GM12878 (cell line): Measurements from ENCODE around the gene PALLD. TPM values are rescaled to one million over a fixed set of nuclear protein-coding genes. Genes with fewer than 3 reads are reported as not detected.

Experiments
- ATAC-seq: fragments of 200-7000 bp; cut with Tn5 transposase; 3 replicates; pipeline ENCODE4 v1.9.1; 2020; ENCODE audit warnings: mild to moderate bottlenecking, moderate library complexity
- BruUV-seq: library from RNA; stranded (reverse); fragments of 400-500 nt; replicated peaks from 2 replicates; lab custom pipeline; 2021; lab: Mats Ljungman, UMichigan
- CTCF ChIA-PET: fragments of 300-600 bp; sonication (Branson Sonifier 250); formaldehyde crosslinking; extraction: SDS; loops from one replicate; lab custom pipeline; 2021; ENCODE audit warnings: inconsistent platforms; lab: Yijun Ruan, JAX
- POLR2A ChIA-PET: fragments of 350-600 bp; formaldehyde crosslinking; extraction: SDS; loops from one replicate; lab custom pipeline; 2021; ENCODE audit warnings: inconsistent platforms; lab: Charles Lee
- RAD21 ChIA-PET: fragments of 300-600 bp; sonication (Branson Sonifier 250); formaldehyde crosslinking; loops from one replicate; lab custom pipeline; 2023; ENCODE audit warnings: antibody characterized with exemption; ENCODE audit not compliant: unreplicated experiment; lab: Charles Lee
- SMC1A ChIA-PET: fragments of 300-600 bp; sonication (Branson Sonifier 250); formaldehyde crosslinking; loops from one replicate; lab custom pipeline; 2023; ENCODE audit not compliant: unreplicated experiment, uncharacterized antibody; lab: Charles Lee
- DNase-seq: peaks from one replicate; pipeline ENCODE4 v3.0.0-alpha.2; 2011; ENCODE audit warnings: low read depth, low spot score
- FAIRE-seq: peaks from 3 replicates; lab custom pipeline; 2011; peaks lifted over from hg19 to GRCh38; lab: Jason Lieb, UNC
- H2AFZ ChIP-seq: 2 replicates; pipeline ENCODE4 v1.6.0; 2011; ENCODE audit warnings: low read depth, low read length, control low read depth; ENCODE audit not compliant: control insufficient read depth
- H3K27ac ChIP-seq: 2 replicates; pipeline ENCODE4 v1.5.1; 2011; ENCODE audit warnings: control low read depth; ENCODE audit not compliant: control insufficient read depth, insufficient read depth
- H3K27me3 ChIP-seq, 2 experiments: replicated peaks in 1 of 2; 2 replicates each; pipeline versions ENCODE4 v1.6.0 to v1.6.1; 2011; ENCODE audit warnings: low read length in 1 of 2; ENCODE audit not compliant: control insufficient read depth in 2 of 2, insufficient read depth in 2 of 2
- H3K36me3 ChIP-seq, 2 experiments: 2 replicates each; pipeline ENCODE4 v1.5.1; 2011; ENCODE audit warnings: low read length in 1 of 2; ENCODE audit not compliant: control insufficient read depth in 2 of 2, insufficient read depth in 2 of 2
- H3K4me1 ChIP-seq: 2 replicates; pipeline ENCODE4 v1.6.1; 2011; ENCODE audit warnings: mild to moderate bottlenecking, low read length, moderate library complexity, mixed read lengths; ENCODE audit not compliant: control insufficient read depth, insufficient read depth
- H3K4me2 ChIP-seq: 2 replicates; pipeline ENCODE4 v1.6.0; 2011; ENCODE audit warnings: control low read depth; ENCODE audit not compliant: control insufficient read depth, insufficient read depth
- H3K4me3 ChIP-seq: fragments of 200-600 bp; sonication (generic); 2 replicates; pipeline ENCODE4 v1.5.1; 2016
- H3K79me2 ChIP-seq: 2 replicates; pipeline ENCODE4 v1.6.0; 2011; ENCODE audit warnings: low read length; ENCODE audit not compliant: control insufficient read depth, insufficient read depth
- H3K9ac ChIP-seq: 2 replicates; pipeline ENCODE4 v1.8.0; 2011; ENCODE audit warnings: low read length, control low read depth, mixed read lengths; ENCODE audit not compliant: control insufficient read depth, insufficient read depth
- H3K9me3 ChIP-seq: replicated peaks from 3 replicates; pipeline ENCODE4 v1.5.1; 2011; ENCODE audit warnings: mild to moderate bottlenecking, low read length; ENCODE audit not compliant: control insufficient read depth, insufficient read depth
- H4K20me1 ChIP-seq: 2 replicates; pipeline ENCODE4 v1.6.0; 2011; ENCODE audit not compliant: control insufficient read depth, insufficient read depth
- HCFC1 ChIP-seq: fragments of 150-350 bp; IDR thresholded peaks from 2 replicates; pipeline ENCODE4 v1.6.1; 2014; ENCODE audit warnings: low read length
- JUND ChIP-seq: IDR thresholded peaks from 2 replicates; pipeline ENCODE4 v1.6.1; 2012; ENCODE audit warnings: low read depth, mild to moderate bottlenecking, low read length, improper control_type of control experiment, moderate library complexity
- MXI1 ChIP-seq: fragments of 150-350 bp; IDR thresholded peaks from 2 replicates; pipeline ENCODE4 v1.6.1; 2011; ENCODE audit warnings: low read depth, mild to moderate bottlenecking, inconsistent platforms, low read length, improper control_type of control experiment
- NRF1 ChIP-seq: conservative IDR thresholded peaks from 2 replicates; pipeline ENCODE4 v1.6.1; 2011; ENCODE audit warnings: mild to moderate bottlenecking, low read depth, low read length, improper control_type of control experiment
- POLR2AphosphoS2 ChIP-seq: IDR thresholded peaks from 2 replicates; pipeline ENCODE4 v1.6.1; 2011; ENCODE audit warnings: low read depth, mild to moderate bottlenecking, low read length, improper control_type of control experiment, moderate library complexity
- SUZ12 ChIP-seq: fragments of 200-600 bp; sonication (generic); IDR thresholded peaks from one replicate; pipeline ENCODE4 v1.6.1; 2018; ENCODE audit warnings: antibody characterized with exemption, mild to moderate bottlenecking; ENCODE audit not compliant: unreplicated experiment
- ZNF217 ChIP-seq: fragments of 450-650 bp; IDR thresholded peaks from 2 replicates; pipeline ENCODE4 v1.6.1; 2017; ENCODE audit warnings: antibody characterized with exemption, mild to moderate bottlenecking
- ZZZ3 ChIP-seq: IDR thresholded peaks from 2 replicates; pipeline ENCODE4 v1.6.1; 2011; ENCODE audit warnings: low read depth; ENCODE audit not compliant: control insufficient read depth, insufficient read length
- WGBS: methylation state at CpG from one replicate; pipeline ENCODE4 v1.1.6; 2016; ENCODE audit warnings: low lambda C conversion rate; ENCODE audit not compliant: insufficient replicate concordance, insufficient coverage; ENCODE audit errors: missing lambda C conversion rate; 5-methylcytosine and 5-hydroxymethylcytosine counted together
- in situ Hi-C: fragments of 300-500 bp; cut with MboI; formaldehyde crosslinking; loops from 9 replicates; pipeline ENCODE4 v1.14.3; 2018; ENCODE audit warnings: mixed read lengths
- intact Hi-C: fragments of 100-400 bp; cut with micrococcal nuclease; formaldehyde crosslinking; loops from one replicate; pipeline ENCODE4 v1.14.2; 2022; ENCODE audit not compliant: unreplicated experiment
- polyA plus RNA-seq, 11 experiments: library from polyadenylated mRNA; depleted of rRNA in 4 of 11; unstranded in 6 of 11; stranded (reverse) in 5 of 11; fragments of >200 nt; fragmentation: Nextera tagmentation in 4 of 11; fragmentation: Illumina TruSeq in 1 of 11; extraction: Ambion mirVana in 4 of 11; extraction: Trizol in 1 of 11; gene quantifications; 1 replicate in 1 of 11; 2 replicates in 10 of 11; pipeline versions ENCODE4 v1.2.1 to v1.2.3, GENCODE V29; 2011 to 2016; ENCODE audit warnings: inconsistent platforms in 2 of 11, missing spikeins in 2 of 11, low read depth in 1 of 11
- total RNA-seq, 4 experiments: library from RNA; depleted of rRNA in 3 of 4; stranded (reverse); fragments of >200 nt in 3 of 4; fragmentation: Illumina TruSeq in 1 of 4; extraction: Trizol in 1 of 4; gene quantifications; 2 replicates each; pipeline versions ENCODE4 v1.2.1 to v1.2.3, GENCODE V29; 2013 to 2021

The PALLD gene
- total and polyA plus RNA-seq, 10 of the 15 experiments (the other 5 are each of a cell fraction or from before 2014, with no cell fraction given) = 1.0 to 7.7 (median 1.7) TPM

GRCh38 chr4:168472920-168473319, 23.9 kb upstream of the PALLD start:
- FAIRE-seq = no peak
- Histone ChIP-seq H3K4me3 (no peak overlapping the region), H4K20me1 (no peaks in the 10 kb centered on the region), H3K79me2 (no peaks in the 10 kb centered on the region), H3K4me2 (no peak overlapping the region), H3K27ac (no peak overlapping the region)
- ChIA-PET POLR2A (no interaction called here), CTCF (interaction anchor here (0.6 to 1.1 kb wide), 3 partner anchors 34 to 167 kb away, joined by 3 read pairs; partner anchors contain the start of gene DDX60), RAD21 (interaction anchor here (0.8 kb wide), 1 partner anchor 41 kb away, joined by 3 read pairs; no protein-coding TSS in a partner anchor)
- WGBS = 80% methylated on average over 2 of the region's 2 CpGs
- no TSS peak for BruUV-seq
- intact Hi-C loops = no loop called here
- TF ChIP-seq JUND = no peak
- TF ChIP-seq HCFC1 = no peak
- no peak for TF ChIP-seq POLR2AphosphoS2
- TF ChIP-seq SUZ12 = no peak
- no peak for TF ChIP-seq NRF1
- TF ChIP-seq ZZZ3 = no peak
- TF ChIP-seq, all 136 proteins: peak for 0
- no peak overlapping the region for H2AFZ ChIP-seq
- DNase-seq (no peak), ATAC-seq (no peak)
- H3K9ac ChIP-seq = no peak overlapping the region
- no peaks in the 10 kb centered on the region for H3K36me3 ChIP-seq
- H3K4me1 ChIP-seq = no peaks in the 10 kb centered on the region
- H3K9me3 ChIP-seq = no peaks in the 10 kb centered on the region
- in situ Hi-C loops = no loop called here
- SMC1A ChIA-PET = interaction anchor here (0.8 to 1.5 kb wide), 4 partner anchors 19 to 161 kb away, joined by 3 to 5 read pairs (median 3); partner anchors contain the start of gene PALLD
- H3K27me3 ChIP-seq = no peaks in the 10 kb centered on the region; a peak in 1 of 4 replicates

- ChIA-PET CTCF (interaction anchor here (1.2 kb wide), 1 partner anchor 31 kb away, joined by 3 read pairs; no protein-coding TSS in a partner anchor), SMC1A (interaction anchor here (0.5 to 1.5 kb wide), 5 partner anchors 8 to 157 kb away, joined by 3 to 4 read pairs (median 3); no protein-coding TSS in a partner anchor), RAD21 (interaction anchor here (0.7 to 1.5 kb wide), 2 partner anchors 35 to 154 kb away, joined by 3 read pairs; no protein-coding TSS in a partner anchor), POLR2A (no interaction called here)
- no peak for TF ChIP-seq MXI1
- TF ChIP-seq ZNF217 = no peak
- no peaks in the 10 kb centered on the region for H3K36me3 ChIP-seq
- FAIRE-seq (no peak), ATAC-seq (no peak), DNase-seq (no peak)
- H3K4me3 ChIP-seq = no peak overlapping the region
- no peak overlapping the region for H3K4me2 ChIP-seq
- no peak overlapping the region for H3K27ac ChIP-seq
- 39% methylated on average over 5 of the region's 5 CpGs for WGBS
- H4K20me1 ChIP-seq = no peaks in the 10 kb centered on the region
- in situ Hi-C loops = no loop called here
- intact Hi-C loops = no loop called here
- no TSS peak for BruUV-seq
- H3K9me3 ChIP-seq = no peaks in the 10 kb centered on the region
- H2AFZ ChIP-seq = no peak overlapping the region
- H3K79me2 ChIP-seq = no peaks in the 10 kb centered on the region
- H3K27me3 ChIP-seq = no peaks in the 10 kb centered on the region; a peak in 1 of 4 replicates
- no peak overlapping the region for H3K9ac ChIP-seq
- H3K4me1 ChIP-seq = no peaks in the 10 kb centered on the region
Measured at GRCh38 chr4:168474660-168475320, 22.1 kb upstream of the PALLD start.
